HG03342 (cell line): ENCODE results near the gene SGPP1.
"Not testable (repeated sequence)": the region's sequence is repeated elsewhere in the genome, so short reads cannot be mapped to it uniquely, and the experiment has no call there.

Source experiments
- ATAC-seq: cut with Tn5 transposase; IDR thresholded peaks from one replicate; pipeline ENCODE4 v1.9.1; 2021; ENCODE audit warnings: mild to moderate bottlenecking, moderate library complexity; ENCODE audit not compliant: unreplicated experiment

The SGPP1 gene, protein sequence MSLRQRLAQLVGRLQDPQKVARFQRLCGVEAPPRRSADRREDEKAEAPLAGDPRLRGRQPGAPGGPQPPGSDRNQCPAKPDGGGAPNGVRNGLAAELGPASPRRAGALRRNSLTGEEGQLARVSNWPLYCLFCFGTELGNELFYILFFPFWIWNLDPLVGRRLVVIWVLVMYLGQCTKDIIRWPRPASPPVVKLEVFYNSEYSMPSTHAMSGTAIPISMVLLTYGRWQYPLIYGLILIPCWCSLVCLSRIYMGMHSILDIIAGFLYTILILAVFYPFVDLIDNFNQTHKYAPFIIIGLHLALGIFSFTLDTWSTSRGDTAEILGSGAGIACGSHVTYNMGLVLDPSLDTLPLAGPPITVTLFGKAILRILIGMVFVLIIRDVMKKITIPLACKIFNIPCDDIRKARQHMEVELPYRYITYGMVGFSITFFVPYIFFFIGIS

DNA sequence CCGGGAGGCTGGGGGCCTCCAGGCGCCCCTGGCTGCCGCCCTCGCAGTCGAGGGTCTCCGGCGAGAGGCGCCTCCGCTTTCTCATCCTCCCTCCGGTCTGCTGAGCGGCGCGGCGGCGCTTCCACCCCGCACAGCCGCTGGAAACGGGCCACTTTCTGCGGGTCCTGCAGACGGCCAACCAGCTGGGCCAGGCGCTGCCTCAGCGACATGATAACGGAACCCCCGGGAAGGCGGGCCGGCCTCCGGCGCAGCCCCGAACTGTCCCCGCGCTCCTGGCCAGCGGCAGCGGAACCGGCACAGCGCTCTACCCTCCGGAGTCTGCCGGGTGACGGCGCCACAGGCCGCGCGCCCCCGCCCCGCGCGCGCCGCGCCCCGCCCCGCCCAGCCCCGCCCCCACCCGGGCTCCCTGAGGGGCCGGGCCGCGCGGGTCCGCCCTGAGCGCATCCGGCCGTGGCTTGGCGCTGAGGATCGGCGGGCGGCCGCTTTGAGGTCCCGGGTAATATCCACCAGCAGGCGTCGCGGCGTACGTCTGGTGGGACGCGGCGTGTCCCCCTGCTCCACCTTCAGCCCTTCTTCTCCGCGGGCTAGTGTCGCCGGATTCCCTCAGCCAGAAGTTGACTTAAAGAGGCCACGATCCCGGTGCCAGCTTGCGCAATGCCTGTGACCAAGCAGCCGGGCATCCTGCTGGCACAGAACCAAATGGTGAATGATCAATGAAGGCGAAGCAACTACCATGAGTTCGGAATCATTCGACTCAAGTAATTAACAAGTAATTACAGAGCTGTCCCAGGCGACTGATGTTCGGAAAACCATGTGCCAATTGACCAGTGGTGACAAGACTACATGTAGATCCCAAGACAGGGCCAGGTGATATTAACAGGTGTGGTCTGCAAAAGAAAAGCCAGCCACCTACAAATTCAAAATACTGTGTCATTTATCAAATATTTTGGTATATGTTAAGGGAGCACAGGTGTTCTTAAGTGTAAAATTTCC is at the start of gene SGPP1:
TSS of gene SGPP1 (minus strand) at position 330 of the 993 bp plus-strand sequence. CDS start at position 209, 121 bp downstream.
- peak; percentile 70 for ATAC-seq

DNA sequence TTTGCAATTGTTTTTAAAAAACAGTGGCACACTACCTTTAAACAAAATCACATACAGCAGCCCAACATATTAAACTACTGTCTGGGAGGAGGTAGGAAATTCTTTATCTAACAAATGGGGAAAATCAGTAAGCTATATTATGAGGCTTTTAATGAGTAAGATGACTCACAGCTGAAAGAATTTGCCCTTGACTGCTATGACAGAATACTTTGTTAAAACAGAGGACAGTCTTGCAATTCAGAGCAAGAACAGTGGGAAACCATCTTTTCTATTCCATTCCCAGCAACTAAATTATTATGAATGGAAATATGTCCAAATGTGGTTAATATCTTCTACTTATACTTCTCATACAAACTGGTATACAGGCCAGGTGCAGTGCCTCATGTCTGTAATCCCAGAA is 49.2 kb upstream of the SGPP1 start:
- no peak for ATAC-seq

DNA sequence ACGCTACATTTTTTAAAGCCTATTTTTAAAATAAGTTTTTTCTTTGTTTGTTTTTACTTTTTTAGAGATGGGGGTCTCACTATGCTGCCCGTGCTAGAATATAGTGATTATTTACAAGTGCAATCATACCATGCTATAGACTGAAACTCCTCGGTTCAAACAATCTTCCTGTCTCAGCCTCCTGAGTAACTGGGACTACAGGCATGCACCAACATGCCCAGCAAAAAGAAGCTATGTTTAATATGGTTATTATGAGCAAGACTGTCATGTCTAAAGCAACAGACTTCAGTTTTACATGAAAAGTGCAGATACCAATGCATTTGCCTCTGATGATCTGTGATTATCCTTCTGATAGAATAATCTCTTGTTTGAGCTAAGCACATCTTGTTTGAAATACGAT is 45.6 kb upstream of the SGPP1 start:
- no peak for ATAC-seq

DNA sequence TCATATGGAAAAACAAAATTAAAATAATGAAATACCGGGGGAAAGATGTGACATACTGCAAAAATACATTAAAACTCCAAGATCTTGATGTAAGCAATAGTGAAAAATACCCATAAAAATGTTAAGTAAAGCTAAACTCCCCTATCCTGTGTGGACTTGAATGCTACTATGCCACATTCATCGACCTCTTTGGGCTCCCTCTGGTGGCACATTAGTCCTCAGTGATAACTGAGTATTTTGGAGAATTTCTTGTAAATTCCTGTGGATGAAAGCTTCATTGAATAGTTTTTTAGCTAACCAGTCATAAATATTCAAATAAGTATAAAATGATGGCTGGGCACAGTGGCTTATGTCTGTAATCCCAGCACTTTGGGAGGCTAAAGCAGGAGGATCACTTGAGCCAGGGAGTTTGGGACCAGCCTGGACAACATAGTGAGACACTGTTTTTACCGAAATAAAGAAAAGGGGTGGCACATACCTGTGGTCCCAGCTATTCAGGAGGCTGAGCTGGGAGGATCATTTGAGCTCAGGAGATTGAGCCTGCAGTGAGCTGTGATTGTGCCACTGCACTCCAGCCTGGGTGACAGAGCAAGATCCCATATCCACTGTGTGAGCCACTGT is 42.4 kb upstream of the SGPP1 start:
- ATAC-seq = no peak

DNA sequence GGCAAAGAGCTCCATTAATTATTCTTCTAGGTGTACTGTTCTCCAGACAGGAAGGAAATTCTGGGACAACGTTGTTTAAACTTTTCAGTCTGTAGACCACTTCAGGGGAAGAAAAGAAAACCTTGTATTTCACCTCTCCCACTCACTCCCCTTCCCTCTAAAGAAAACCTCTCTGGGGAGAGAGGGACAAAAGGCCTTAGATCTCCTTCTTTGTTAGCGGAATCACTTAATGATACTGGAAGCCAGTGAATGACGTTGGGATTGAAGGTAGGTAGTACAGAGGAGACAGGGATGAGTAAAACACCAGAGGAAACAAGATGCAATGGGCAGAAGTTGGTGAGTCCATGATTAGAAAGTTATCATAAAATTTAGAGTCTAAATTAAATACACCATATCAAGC is 38.7 kb upstream of the SGPP1 start:
- no peak for ATAC-seq

DNA sequence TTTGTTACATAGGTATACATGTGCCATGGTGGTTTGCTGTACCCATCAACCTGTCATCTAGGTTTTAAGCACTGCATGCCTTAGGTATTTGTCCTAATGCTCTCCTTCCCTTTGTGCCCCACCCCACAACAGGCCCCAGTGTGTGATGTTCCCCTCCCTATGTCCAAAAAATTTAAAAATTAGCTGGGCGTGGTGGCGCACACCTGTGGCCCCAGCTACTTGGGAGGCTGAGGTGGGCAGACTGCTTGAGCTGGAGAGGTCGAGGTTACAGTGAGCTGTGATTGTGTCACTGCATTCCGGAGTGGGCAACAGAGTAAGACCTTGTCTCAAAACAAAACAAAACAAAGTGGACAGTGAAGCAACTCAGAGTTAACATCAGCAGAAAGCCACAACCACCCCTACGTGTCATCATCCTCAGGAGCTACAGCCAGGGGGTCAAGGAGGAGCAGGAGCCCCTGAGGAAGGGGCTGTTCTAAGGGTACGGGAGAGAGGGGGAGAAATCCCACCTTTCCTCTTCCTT is 36.8 kb upstream of the SGPP1 start:
- ATAC-seq = no peak

DNA sequence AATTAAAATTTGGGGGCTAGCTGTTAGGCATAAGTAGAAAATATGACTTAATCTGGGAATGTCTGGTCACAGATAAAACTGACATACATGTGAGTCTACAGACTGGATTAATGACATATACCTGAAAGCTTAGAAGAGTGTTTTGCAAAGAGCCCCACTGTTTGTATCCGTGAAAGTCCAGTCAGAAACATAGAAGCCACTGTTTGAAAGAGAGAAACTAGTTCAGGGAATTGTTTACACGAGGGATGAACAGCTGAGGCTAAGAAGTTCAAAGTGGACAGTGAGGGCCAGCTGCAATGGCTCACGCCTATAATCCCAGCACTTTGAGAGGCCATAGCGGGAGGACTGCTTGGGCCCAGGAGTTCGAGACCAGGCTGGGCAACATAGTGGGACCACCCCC is 36.2 kb upstream of the SGPP1 start:
- ATAC-seq = no peak

DNA sequence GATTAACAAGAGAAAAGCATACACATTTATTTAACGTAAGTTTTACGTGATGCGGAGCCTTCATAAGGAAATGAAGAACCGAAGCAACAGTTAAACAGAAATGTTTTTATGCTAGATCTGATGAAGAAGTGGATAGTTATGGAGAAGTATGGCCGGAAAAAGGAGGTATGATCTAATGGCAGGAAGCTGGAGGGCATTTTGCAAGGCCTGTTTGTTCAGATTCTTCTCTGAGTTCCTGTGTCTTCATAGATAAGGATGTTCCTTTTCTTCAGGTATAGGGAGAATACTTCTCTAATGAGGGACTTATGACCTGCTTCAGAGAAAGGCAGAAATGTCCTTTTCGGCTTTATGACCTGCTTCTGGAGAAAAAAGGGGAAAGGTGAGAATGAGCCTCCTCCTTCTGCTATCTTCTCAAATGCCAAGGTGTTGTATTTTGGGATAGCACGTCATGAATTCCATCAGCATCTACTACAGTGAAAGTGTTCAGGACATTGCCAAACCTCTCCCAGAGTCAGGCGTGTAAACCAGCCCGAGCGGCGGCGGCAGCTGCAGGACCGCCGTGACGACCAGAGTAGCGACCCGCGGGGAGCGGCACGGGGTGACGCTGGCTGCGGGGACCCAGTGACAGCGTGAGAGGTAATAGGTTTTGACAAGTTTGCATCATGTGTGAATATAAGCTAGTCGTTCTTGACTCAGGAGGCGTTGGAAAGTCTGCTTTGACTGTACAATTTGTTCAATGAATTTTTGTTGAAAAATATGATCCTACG is 33.7 kb upstream of the SGPP1 start:
- ATAC-seq = no peak

DNA sequence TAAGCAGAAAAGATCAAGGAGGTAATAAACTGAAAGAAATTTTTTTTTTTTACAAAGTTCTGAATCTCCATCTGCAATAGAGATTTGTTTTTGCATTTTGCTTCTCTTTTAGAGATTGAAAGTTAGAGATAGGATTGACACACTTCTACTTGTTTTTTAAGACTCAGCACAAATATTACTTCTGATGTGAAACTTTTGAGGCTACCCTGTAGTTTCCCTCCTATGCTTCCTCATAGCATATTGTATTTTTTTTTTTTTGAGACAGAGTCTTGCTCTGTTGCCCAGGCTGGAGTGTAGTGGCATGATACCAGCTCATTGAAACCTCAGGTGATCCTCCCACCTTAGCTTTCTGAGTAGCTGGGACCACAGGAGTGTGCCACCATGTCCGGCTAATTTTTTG is 32.1 kb upstream of the SGPP1 start:
- ATAC-seq = no peak

DNA sequence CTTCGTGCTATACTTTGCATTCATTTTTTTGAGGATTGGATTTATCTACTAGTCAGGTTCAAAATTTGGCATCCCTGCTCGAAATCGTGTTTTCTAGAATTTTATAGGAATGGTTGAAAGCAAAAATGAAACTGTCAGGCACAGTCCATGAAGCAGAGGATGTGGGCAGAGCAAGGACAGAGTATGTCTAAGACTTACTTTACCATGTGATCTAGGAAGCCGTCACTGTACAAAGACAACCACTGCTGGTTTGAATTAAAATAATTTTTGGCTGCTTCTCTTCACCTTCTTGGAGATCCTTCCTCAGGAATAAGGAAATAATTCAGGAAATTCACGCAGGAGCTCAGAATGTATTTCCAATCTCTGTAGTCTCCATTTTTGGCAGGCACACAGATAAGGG is 31.6 kb upstream of the SGPP1 start:
- ATAC-seq = peak; percentile 57

DNA sequence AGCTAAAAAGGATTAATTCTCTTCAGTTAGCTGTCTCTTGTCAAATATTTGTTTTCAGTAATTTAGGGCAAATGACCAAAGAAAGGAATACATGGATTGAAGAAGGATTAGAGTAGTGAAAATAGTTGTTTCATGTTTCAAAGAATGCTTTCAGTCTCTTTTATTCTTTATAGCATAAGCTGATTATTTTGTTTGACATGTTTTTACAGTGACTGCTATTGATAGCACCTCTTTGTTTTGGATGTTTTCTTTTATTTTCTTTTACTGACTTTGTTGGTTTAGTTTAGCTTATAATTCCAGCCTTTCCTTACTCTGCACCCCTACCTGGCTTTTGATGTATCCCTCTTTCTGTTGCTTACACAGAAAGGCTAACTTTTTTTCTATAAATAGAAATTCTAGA is 29.3 kb upstream of the SGPP1 start:
- ATAC-seq = no peak

DNA sequence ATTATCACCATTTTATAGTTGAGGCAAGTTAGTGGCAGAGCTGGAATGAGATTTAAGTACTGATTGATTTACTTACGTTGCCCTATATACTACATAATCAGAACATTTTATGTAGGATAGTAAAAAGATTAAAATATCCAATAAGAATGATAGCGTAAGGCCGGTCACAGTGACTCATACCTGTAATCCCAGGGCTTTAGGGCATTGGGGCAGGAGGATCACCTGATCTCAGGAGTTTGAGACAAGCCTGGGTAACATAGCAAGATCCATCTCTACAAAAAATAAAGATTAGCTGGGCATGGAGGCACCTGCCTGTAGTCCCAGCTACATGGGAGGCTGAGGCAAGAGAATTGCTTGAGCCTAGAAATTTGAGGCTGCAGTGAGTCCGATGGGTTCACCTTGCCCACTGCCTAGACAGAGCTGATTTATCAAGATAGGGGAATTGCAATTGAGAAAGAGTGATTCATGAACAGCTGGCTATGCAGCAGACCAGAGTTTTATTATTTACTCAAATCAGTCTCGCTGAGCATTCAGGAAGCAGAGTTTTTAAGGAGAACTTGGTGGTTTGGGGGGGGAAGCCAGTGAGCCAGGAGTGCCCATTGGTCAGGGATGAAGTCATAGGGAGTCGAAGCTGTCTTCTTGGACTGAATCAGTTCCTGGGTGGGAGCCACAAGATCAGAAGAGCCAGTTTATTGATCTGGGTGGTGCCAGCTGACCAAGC is 24.7 kb upstream of the SGPP1 start:
- no peak for ATAC-seq

DNA sequence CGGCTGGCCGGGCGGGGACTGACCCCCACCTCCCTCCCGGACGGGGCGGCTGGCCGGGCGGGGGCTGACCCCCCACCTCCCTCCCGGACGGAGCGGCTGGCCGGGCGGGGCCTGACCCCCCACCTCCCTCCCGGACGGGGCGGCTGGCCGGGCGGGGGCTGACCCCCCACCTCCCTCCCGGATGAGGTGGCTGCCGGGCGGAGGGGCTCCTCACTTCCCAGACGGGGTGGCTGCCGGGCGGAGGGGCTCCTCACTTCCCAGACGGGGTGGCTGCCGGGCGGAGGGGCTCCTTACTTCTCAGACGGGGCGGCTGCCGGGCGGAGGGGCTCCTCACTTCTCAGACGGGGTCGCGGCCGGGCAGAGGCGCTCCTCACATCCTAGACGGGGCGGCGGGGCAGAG is 23.2 kb upstream of the SGPP1 start:
- ATAC-seq = not testable (repeated sequence)

DNA sequence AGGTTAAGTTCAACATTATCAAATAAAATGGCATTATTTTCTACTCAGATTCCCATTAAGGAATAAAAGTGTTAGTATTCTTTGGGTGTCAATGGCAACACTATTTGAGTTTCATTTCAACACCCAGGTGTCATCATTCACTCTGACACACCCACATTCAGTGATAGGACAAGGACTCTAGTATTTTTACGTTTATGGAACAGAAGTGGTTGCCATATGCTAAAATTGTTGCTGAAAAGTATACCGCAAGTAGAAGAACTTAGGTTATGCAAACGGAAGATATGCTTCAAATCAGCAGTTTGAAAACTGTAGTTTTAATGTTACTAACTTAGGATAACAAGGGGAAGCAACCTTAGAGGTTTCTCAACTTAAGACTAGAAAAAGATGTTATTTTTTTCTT is 20.0 kb upstream of the SGPP1 start:
- ATAC-seq = peak; percentile 30

DNA sequence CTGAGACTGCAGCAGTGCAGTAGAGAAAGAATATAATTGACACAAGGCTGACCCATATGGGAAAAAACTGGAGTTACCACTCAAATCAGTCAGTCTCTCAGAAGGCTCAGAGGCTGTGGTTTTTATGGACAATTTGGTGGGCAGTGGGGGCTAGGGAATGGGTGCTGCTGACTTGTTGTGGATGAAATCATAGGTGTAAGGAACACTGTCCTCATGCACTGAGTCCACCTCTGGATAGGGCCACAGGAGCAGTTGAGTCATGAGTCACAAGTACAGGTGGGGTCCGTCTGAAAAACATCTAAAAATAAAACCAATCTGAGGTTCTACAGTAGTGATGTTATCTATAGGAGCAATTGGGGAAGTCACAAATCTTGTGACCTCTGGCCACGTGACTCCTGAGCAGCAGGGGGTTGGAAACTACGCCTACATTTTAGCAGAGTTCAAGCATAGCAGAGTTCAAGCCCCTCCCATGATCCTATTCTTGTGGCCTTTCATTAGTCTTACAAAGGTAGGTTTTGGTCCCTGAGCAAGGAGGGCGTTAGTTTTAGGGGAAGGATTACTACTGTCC is 18.1 kb upstream of the SGPP1 start:
- peak; percentile 62 for ATAC-seq

DNA sequence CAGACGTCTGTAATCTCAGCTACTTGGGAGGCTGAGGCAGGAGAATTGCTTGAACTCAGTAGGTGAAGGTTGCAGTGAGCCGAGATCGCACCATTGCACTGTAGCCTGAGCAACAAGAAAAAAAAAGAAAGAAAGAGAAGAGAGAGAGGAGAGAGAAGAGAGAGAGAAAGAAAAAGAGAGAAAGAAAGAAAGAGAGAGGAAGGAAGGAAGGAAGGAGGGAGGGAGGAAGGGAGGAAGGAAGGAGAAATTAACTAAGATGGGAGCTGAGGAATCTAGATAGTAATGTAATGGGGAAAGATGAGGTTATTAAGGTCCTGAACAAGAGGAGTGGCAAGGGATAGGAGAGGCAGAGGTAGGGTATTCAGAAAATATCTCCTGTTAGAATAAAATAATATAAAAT is 17.4 kb upstream of the SGPP1 start:
- ATAC-seq = no peak

DNA sequence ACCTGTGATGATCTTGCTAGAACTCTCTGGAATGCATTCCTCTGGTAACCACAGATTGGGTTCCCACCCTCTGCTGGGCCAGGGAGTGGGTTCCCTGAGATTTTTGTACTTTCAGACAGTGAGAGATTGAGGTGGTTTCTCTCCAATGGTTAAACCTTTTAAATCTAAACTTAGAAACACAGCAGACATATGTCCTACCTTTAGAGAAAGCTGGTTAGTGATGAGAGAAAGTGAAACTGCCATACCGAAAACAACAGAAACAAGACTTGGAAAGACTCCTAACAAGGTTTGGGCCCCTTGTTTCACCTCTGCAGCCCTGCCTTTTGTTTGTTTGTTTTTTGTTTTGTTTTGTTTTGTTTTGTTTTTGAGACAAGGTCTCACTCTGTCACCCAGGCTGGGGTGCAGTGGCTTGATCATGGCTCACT is 9.7 kb upstream of the SGPP1 start:
- ATAC-seq = peak; percentile 96

DNA sequence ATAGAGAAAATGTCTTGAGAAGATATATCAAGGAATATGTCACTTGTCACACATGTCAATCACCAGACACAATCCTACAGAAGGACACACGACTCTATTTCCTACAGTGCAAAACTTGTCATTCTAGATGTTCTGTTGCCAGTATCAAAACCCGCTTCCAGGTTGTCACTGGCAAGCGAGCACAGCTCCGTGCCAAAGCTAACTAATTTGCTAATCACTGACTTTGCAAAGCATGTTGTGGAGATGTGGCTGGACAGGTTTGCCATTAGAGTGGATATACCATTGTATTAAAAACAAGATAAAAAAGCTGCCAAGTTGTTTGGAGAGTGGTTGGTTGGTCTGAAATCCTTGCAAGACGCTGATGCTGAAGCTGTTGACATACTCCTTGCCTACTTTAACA is 7.9 kb upstream of the SGPP1 start:
- no peak for ATAC-seq

DNA sequence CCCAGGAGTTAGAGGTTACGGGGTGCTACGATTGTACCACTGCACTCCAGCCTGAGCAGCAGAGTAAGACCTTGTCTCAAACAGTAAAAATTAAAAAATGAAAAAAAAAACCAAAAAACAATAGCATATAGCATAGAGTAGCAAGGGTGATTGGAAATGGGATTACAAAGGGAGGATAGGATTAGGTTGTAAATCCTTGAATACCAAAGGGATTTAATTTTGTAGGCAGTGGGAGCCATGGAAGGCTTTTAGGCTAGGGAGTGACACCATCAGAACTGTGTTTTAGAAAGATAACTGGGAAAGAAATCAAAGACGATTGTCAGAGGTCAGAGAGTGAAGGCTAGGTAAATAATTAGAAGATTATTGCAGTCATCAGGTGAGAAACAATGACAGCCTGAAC is 2.8 kb upstream of the SGPP1 start:
- no peak for ATAC-seq
